ENCODE measurements around the gene GPC6. TPM values are rescaled to one million over a fixed set of nuclear protein-coding genes. Genes with fewer than 3 reads are reported as not detected.

Gene GPC6
- polyA plus RNA-seq, 1 donor (not counting 4 experiments of a cell fraction or from before 2014, with no cell fraction given) = 0.42 TPM

DNA sequence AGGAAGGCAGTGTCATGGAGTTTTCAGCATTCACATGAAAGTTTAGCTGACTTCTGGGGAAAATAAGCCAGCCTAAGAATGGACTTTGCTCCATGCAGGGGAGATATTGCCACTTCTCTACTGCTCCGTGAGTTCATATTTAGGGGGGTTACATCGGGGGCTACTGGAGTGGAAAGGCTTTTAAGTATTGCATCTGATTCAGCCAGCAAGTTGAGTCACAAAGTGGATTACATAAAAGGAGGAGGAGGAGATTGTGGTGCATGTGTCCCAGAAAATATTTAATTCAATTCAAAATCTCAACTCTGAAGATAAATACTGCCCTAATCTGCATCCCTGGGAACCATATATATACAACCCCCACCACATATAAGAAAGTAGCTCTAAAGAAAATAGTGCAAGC lies 635.7 kb downstream of the GPC6 start:
- H3K9me1 ChIP-seq (ENCODE audit: control insufficient read depth, extremely low read depth, insufficient read depth, low read length) = no peaks in the 10 kb centered on the region
- DNase-seq (ENCODE audit: low read depth, low spot score) = no peak

GRCh38 chr13:93865235-93865634 lies 638.6 kb downstream of the GPC6 start:
- H2AFZ ChIP-seq (ENCODE audit: control insufficient read depth, low read length) = no peak overlapping the region
- H3K79me2 ChIP-seq (ENCODE audit: control insufficient read depth, insufficient read depth, low read length) = no peaks in the 10 kb centered on the region
- no peak overlapping the region for H3K27ac ChIP-seq (ENCODE audit: control insufficient read depth, insufficient read depth, low read length)
- no peaks in the 10 kb centered on the region for H3K4me1 ChIP-seq (ENCODE audit: control insufficient read depth, extremely low read depth, insufficient read depth, low read length)
- no peak for TF ChIP-seq EZH2 (IDR thresholded peaks at IDR 0.05; ENCODE audit: low read length)
- TF ChIP-seq, protein P1, sequence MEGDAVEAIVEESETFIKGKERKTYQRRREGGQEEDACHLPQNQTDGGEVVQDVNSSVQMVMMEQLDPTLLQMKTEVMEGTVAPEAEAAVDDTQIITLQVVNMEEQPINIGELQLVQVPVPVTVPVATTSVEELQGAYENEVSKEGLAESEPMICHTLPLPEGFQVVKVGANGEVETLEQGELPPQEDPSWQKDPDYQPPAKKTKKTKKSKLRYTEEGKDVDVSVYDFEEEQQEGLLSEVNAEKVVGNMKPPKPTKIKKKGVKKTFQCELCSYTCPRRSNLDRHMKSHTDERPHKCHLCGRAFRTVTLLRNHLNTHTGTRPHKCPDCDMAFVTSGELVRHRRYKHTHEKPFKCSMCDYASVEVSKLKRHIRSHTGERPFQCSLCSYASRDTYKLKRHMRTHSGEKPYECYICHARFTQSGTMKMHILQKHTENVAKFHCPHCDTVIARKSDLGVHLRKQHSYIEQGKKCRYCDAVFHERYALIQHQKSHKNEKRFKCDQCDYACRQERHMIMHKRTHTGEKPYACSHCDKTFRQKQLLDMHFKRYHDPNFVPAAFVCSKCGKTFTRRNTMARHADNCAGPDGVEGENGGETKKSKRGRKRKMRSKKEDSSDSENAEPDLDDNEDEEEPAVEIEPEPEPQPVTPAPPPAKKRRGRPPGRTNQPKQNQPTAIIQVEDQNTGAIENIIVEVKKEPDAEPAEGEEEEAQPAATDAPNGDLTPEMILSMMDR (optimal IDR thresholded peaks at IDR 0.05 in 1 of 3, IDR thresholded peaks at IDR 0.05 in 1 of 3, conservative IDR thresholded peaks at IDR 0.05 in 1 of 3; ENCODE audit: extremely low read depth in 1 of 3, insufficient read depth in 2 of 3, low read length in 3 of 3) = no peak
- no peaks in the 10 kb centered on the region for H3K9me1 ChIP-seq (ENCODE audit: control insufficient read depth, extremely low read depth, insufficient read depth, low read length)
- H3K4me3 ChIP-seq (ENCODE audit: control insufficient read depth in 2 of 3, extremely low read depth in 1 of 3, insufficient read depth in 2 of 3, low read depth in 1 of 3, low read length in 3 of 3) = no peak overlapping the region
- no peak overlapping the region for H3K4me2 ChIP-seq (ENCODE audit: control insufficient read depth, extremely low read depth, insufficient read depth, low read depth, low read length)
- FAIRE-seq (no peak), DNase-seq (ENCODE audit: low read depth, low spot score) (no peak)
- H3K9ac ChIP-seq (ENCODE audit: control insufficient read depth, extremely low read depth, insufficient read depth, low read length) = no peak overlapping the region
- H3K36me3 ChIP-seq (ENCODE audit: control insufficient read depth in 2 of 2, extremely low read depth in 1 of 2, insufficient read depth in 2 of 2, low read length in 2 of 2) = no peaks in the 10 kb centered on the region
- no peaks in the 10 kb centered on the region for H3K9me3 ChIP-seq (ENCODE audit: control insufficient read depth, low read depth, low read length)
- dilution Hi-C loops (cut with MboI; ENCODE audit: extremely low pct_ligation_motif_present, low sequenced_read_pairs) = no loop called here
- no peaks in the 10 kb centered on the region for H3K27me3 ChIP-seq (ENCODE audit: control insufficient read depth, extremely low read depth, insufficient read depth, low read length)
- H4K20me1 ChIP-seq (ENCODE audit: control insufficient read depth, extremely low read depth, insufficient read depth, low read length) = no peaks in the 10 kb centered on the region

More for the DNA sequence above, 635.7 kb downstream of the GPC6 start:
- Histone ChIP-seq H3K79me2 (ENCODE audit: control insufficient read depth, insufficient read depth, low read length) (no peaks in the 10 kb centered on the region), H3K4me1 (ENCODE audit: control insufficient read depth, extremely low read depth, insufficient read depth, low read length) (no peaks in the 10 kb centered on the region), H3K4me2 (ENCODE audit: control insufficient read depth, extremely low read depth, insufficient read depth, low read depth, low read length) (no peak overlapping the region), H3K9me3 (ENCODE audit: control insufficient read depth, low read depth, low read length) (no peaks in the 10 kb centered on the region), H3K36me3 (ENCODE audit: control insufficient read depth in 2 of 2, extremely low read depth in 1 of 2, insufficient read depth in 2 of 2, low read length in 2 of 2) (no peaks in the 10 kb centered on the region), H4K20me1 (ENCODE audit: control insufficient read depth, extremely low read depth, insufficient read depth, low read length) (no peaks in the 10 kb centered on the region), H3K4me3 (ENCODE audit: control insufficient read depth in 2 of 3, extremely low read depth in 1 of 3, insufficient read depth in 2 of 3, low read depth in 1 of 3, low read length in 3 of 3) (no peak overlapping the region), H3K27ac (ENCODE audit: control insufficient read depth, insufficient read depth, low read length) (no peak overlapping the region), H2AFZ (ENCODE audit: control insufficient read depth, low read length) (no peak overlapping the region), H3K27me3 (ENCODE audit: control insufficient read depth, extremely low read depth, insufficient read depth, low read length) (no peaks in the 10 kb centered on the region), H3K9ac (ENCODE audit: control insufficient read depth, extremely low read depth, insufficient read depth, low read length) (no peak overlapping the region)
- TF ChIP-seq, protein P1 (optimal IDR thresholded peaks at IDR 0.05 in 1 of 3, IDR thresholded peaks at IDR 0.05 in 1 of 3, conservative IDR thresholded peaks at IDR 0.05 in 1 of 3; ENCODE audit: extremely low read depth in 1 of 3, insufficient read depth in 2 of 3, low read length in 3 of 3) = no peak
- no peak for TF ChIP-seq EZH2 (IDR thresholded peaks at IDR 0.05; ENCODE audit: low read length)
- dilution Hi-C loops (cut with MboI; ENCODE audit: extremely low pct_ligation_motif_present, low sequenced_read_pairs) = no loop called here
- no peak for FAIRE-seq

Data from keratinocyte (primary cell).